Mesendoderm (in vitro differentiated cells): ENCODE results near the gene UBQLN3.

Source experiments
- DNase-seq: peaks from one replicate; pipeline ENCODE4 v3.0.0; 2013
- H2AK5ac ChIP-seq: 2 replicates; pipeline ENCODE4 v1.6.1; 2013; ENCODE audit warnings: low read length, inconsistent platforms
- H2BK120ac ChIP-seq: 2 replicates; pipeline ENCODE4 v1.6.1; 2013; ENCODE audit warnings: low read depth, mild to moderate bottlenecking, low read length, moderate library complexity, mixed read lengths
- H2BK15ac ChIP-seq: replicated peaks from 2 replicates; pipeline ENCODE4 v1.6.1; 2013; ENCODE audit warnings: low read depth, mild to moderate bottlenecking, moderate library complexity
- H2BK5ac ChIP-seq: 2 replicates; pipeline ENCODE4 v1.6.1; 2013; ENCODE audit warnings: low read length, inconsistent platforms
- H3K18ac ChIP-seq: 2 replicates; pipeline ENCODE4 v1.6.1; 2013; ENCODE audit warnings: mild to moderate bottlenecking, low read length, mixed read lengths
- H3K23ac ChIP-seq: one replicate; pipeline ENCODE4 v1.6.1; 2013; ENCODE audit warnings: low read length
- H3K27ac ChIP-seq: 2 replicates; pipeline ENCODE4 v1.5.1; 2013; ENCODE audit warnings: low read depth, mild to moderate bottlenecking, inconsistent platforms, low read length, moderate library complexity
- H3K27me3 ChIP-seq: 2 replicates; pipeline ENCODE4 v1.6.1; 2013; ENCODE audit warnings: low read length, control low read depth, mild to moderate bottlenecking, inconsistent platforms; ENCODE audit not compliant: insufficient read depth, poor library complexity
- H3K36me3 ChIP-seq: 2 replicates; pipeline ENCODE4 v1.6.1; 2013; ENCODE audit warnings: low read length, inconsistent platforms; ENCODE audit not compliant: control insufficient read depth, insufficient read depth
- H3K4ac ChIP-seq: one replicate; pipeline ENCODE4 v1.6.1; 2013; ENCODE audit warnings: low read depth, mild to moderate bottlenecking, low read length, moderate library complexity
- H3K4me1 ChIP-seq: 2 replicates; pipeline ENCODE4 v1.6.1; 2013; ENCODE audit warnings: low read depth, low read length, inconsistent platforms; ENCODE audit not compliant: control insufficient read depth
- H3K4me2 ChIP-seq: 2 replicates; pipeline ENCODE4 v1.6.1; 2013; ENCODE audit warnings: low read length
- H3K4me3 ChIP-seq: 2 replicates; pipeline ENCODE4 v1.5.1; 2013; ENCODE audit warnings: mild to moderate bottlenecking, low read length
- H3K56ac ChIP-seq: one replicate; pipeline ENCODE4 v1.6.1; 2013; ENCODE audit warnings: low read length
- H3K79me1 ChIP-seq: 2 replicates; pipeline ENCODE4 v1.6.1; 2013; ENCODE audit warnings: low read length, inconsistent platforms
- H3K79me2 ChIP-seq: 2 replicates; pipeline ENCODE4 v1.6.1; 2013; ENCODE audit warnings: mild to moderate bottlenecking, low read length; ENCODE audit not compliant: control insufficient read depth, insufficient read depth
- H3K9ac ChIP-seq: 2 replicates; pipeline ENCODE4 v1.6.1; 2013; ENCODE audit warnings: low read length, inconsistent platforms
- H4K5ac ChIP-seq: one replicate; pipeline ENCODE4 v1.6.1; 2013; ENCODE audit warnings: low read length
- H4K8ac ChIP-seq: one replicate; pipeline ENCODE4 v1.6.1; 2013; ENCODE audit warnings: low read depth, mild to moderate bottlenecking, control low read depth, low read length, moderate library complexity
- WGBS: extraction: QIAGEN DNeasy Blood & Tissue Kit; methylation state at CpG from one replicate; pipeline ENCODE4 v1.1.7; 2013; ENCODE audit warnings: low lambda C conversion rate, missing lambda C conversion rate; ENCODE audit not compliant: insufficient coverage; ENCODE audit errors: extremely low coverage; 5-methylcytosine and 5-hydroxymethylcytosine counted together

Gene UBQLN3

GRCh38 chr11:5460983-5461621 is 48.7 kb downstream of the UBQLN3 start:
- Histone ChIP-seq H2BK15ac (no peak overlapping the region), H3K79me2 (no peaks in the 10 kb centered on the region), H3K18ac (no peak overlapping the region), H3K79me1 (no peaks in the 10 kb centered on the region), H3K4ac (no peak overlapping the region), H3K36me3 (no peaks in the 10 kb centered on the region), H2BK5ac (no peak overlapping the region), H3K4me3 (no peak overlapping the region), H4K8ac (no peak overlapping the region), H3K27me3 (no peaks in the 10 kb centered on the region), H3K9ac (no peak overlapping the region), H3K56ac (no peak overlapping the region), H2BK120ac (no peak overlapping the region), H4K5ac (no peak overlapping the region), H3K4me2 (no peak overlapping the region), H3K27ac (no peak overlapping the region), H3K4me1 (no peaks in the 10 kb centered on the region), H2AK5ac (no peak overlapping the region), H3K23ac (no peak overlapping the region)
- no peak for DNase-seq
- no CpG with 5 or more reads among the region's 14 CpGs for WGBS
